ENCODE results near the gene GNMT. TPM values are rescaled to one million over a fixed set of nuclear protein-coding genes. Genes with fewer than 3 reads are reported as not detected.
"Not testable (repeated sequence)": the region's sequence is repeated elsewhere in the genome, so short reads cannot be mapped to it uniquely, and the experiment has no call there.

GNMT gene
- total RNA-seq, 1 donor from 2014 or later: not detected

- no peak for DNase-seq (ENCODE audit: low read depth)
Observed at GRCh38 chr6:42973926-42974325, 13.4 kb downstream of the GNMT start.

DNA sequence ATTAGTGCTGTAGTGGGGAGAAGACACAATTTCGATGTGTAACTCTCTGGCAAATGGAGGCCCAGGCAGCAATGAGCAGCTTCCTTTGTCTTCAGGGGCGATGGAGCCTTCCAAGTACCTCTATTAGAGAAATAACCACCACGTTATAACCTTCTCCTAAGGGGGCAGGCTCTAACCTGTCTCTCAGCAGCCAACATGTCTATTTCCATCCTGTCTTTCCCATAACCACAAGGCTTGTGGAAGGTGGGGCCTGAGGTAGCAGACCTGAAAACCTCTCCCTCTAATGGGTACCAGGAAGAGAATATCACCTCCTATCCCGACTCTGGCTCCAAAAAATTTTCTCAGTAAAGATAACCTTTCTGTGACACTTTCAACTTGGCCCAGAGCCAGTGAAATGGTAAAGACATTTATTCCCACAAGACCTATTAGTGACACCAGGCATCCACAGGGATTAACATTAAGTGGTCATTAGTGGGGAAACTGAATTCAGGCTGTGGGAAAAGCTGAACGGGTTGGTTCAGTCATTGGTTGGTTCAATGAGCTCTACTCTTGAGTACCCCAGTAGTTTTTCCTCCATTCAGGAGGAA is 14.5 kb downstream of the GNMT start:
- DNase-seq (ENCODE audit: low read depth): no peak

DNA sequence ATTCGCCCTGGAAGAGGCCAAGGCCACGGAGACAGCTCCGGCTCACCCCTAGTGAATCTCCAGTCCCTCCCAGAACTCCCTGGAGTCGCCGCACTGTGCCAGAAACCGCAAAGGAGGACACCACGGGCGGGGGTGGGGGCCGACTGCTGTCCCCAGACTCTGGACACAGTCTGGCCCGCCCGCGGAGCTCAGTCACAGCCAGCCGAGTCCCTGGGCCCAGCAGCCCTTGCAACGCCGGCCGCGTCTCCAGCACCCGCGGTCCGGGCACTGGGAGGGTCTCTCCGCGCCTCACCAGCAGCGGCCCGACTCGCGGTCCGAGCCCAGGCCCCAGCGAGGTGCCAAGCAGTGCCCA is 17.9 kb downstream of the GNMT start:
- DNase-seq (ENCODE audit: low read depth): peak; percentile 76

- peak; percentile 84 for DNase-seq (ENCODE audit: low read depth)
Observed at GRCh38 chr6:42978839-42979522, 18.4 kb downstream of the GNMT start, which contains the start of gene PEX6. Gene PEX6, minus strand, starts transcription at chr6:42979181. Its CDS starts 31 bp downstream, at chr6:42979150.

DNA sequence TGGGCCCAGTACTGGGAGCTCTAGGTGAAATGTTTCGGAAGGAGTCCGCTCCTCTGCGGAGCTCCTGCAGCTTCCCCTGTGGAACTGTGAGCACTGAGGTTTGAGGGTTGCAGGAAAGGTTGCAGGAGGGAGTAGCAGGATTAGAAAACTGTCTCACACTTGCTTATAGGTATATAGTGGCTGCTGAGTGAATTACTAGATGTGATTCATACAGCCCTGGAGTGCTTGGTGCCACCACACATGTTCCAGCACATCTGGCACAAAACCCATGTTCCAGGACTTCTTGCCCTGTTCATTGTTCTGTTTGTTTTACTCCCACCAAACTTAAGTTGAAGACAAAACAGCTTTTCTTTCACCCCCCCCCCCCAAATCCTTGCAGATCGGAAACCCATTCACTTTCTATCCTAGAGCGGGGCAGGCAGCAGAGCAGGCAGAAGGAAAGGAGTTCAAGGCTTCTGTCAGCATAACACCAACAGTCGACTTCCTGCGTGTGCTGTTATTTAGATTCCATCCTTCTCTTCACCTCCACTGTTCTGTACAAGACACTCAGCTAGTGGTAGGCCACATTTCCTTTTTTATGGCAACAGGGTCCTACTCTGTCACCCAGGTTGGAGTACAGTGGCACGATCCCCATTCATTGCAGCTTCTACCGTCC is 19.1 kb downstream of the GNMT start:
- DNase-seq (ENCODE audit: low read depth): no peak

DNA sequence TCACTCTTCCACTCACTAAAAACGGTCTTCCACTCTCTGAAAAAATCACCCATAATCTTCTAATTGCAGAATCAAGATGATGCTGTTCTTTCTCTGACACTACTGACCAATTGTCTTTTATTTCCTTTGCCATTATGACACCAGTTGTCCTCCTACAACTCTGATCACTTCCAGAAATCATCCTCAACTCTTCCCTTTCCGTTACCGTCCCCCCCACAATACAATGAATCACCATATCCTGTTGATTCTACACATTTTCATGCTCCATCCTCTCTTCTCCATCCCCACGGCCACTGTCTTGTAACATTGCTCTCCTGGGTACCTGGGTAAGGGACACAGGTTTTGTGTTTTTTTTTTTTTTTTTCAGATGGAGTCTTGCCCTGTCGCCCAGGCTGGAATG is 21.3 kb downstream of the GNMT start:
- DNase-seq (ENCODE audit: low read depth): no peak

GRCh38 chr6:42984001-42984923 is 23.7 kb downstream of the GNMT start, which contains the start of gene PPP2R5D:
Gene PPP2R5D, plus strand, starts transcription at chr6:42984570. Its CDS starts 108 bp downstream, at chr6:42984678.
- DNase-seq (ENCODE audit: low read depth): peak; percentile 100

DNA sequence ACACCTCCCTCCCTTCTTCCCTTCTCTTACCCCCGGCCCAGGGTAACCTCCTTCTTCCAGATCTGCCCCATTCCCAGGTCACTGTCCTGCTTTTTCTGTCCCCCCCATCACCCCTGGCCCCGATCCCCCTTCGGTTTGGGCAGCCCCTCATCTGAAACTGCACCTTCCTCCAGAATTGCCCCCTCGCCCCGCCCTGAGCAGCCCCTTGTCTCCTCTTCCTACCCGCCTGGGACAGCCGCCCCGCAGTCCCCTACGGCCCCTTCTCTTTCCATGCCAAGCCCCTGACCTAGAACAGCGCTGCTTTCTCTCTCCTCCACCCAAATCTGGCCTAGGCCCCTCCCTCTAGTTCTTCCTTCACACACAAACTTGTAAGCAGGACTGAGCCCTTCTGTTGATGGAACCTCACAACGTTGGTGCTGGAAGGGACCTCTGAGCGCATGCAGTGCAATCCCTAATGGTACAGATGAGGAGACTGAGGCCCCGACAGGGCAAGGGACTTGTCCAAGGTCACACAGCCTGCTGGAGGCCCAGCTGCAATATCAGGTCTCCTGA is 24.4 kb downstream of the GNMT start:
- DNase-seq (ENCODE audit: low read depth): peak; percentile 23

DNA sequence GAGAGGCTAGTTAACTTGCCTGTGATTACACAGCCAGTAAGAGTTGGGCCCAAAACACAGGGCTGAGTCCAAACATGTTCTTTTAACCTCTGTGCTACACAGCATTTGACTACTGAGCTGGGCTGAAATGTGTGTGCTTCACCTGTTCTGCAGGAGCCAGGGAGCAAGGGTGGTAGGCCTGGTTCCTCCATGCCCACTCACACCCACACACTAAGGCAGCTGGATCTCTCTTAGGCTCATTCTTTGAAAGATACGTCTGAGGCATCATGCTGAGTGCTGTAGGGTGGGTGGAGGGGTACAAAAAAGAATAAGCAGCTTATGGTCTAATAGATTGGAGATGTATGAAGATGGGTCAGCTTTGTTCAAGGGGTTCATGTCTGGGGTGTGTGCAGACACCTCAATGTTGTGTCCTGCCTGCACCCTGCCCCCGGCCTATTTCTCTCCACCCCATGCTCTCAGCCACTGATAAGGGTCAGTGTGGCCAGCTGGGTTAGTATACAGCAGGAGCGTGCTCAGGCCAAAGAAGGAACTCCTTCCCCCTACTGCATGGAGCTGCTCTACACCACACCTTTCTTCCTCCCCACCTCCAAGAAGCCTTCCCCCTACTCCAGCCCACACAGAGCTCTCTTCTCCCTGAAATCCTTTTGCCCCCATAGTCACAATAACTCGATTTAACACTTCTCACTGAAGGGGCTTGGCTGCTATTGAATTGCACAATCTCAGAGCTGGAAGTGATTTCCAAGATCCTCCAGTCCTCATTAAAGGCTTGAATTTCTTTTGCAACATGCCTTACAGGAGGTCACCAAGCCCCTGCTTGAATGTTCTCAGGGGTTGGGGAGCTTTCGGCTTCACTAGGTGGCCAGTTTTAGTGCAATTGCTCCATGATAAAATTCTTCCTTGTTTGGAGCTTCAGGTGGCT is 27.2 kb downstream of the GNMT start:
- DNase-seq (ENCODE audit: low read depth): no peak

DNA sequence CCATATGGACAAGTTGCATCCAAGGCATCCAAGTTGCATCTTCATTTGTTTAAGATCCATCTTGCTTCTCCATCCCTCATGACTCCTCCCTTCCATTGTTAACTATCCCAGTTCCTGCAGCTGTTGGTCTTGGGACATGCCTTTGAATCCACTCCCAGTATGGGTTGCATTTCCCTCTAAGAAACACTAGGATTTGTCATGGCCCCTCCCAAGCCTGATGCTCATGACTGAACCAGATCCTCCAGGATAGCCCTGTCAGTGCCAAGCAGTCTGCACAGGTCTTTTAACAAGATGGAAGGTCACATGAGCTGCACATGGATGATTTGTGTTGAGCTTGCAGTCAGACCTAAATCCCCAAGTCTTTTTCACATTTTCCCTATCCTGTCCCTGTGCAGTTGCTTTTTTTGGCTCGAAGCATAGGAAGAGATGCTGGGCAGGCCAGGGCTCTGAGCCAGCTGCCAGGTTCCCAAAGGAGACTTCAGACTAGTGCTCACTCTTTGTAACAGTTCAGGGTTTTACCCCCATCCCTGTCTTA is 28.0 kb downstream of the GNMT start:
- peak; percentile 88 for DNase-seq (ENCODE audit: low read depth)

- no peak for DNase-seq (ENCODE audit: low read depth)
Observed at GRCh38 chr6:42989923-42990322, 29.4 kb downstream of the GNMT start.

- DNase-seq (ENCODE audit: low read depth): no peak
Observed at GRCh38 chr6:42993445-42993844, 32.9 kb downstream of the GNMT start.

- no peak for DNase-seq (ENCODE audit: low read depth)
Observed at GRCh38 chr6:42996513-42996912, 36.0 kb downstream of the GNMT start.

DNA sequence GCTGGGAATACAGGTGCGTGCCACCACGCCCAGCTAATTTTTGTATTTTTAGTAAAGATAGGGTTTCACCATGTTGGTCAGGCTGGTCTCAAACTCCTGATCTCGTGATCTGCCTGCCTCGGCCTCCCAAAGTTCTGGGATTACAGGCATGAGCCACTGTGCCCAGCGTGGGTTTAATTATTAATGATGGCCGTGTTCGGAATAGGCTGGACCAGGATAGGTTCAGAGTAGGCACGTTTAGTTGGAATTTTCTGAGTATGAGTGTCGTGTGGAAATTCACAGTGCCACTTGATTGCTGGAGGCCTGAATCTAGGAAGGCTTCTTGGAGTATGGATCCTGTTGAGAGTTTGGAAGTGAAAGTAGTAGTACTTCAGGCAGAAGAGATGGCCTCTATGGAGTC is 37.7 kb downstream of the GNMT start:
- not testable (repeated sequence) for DNase-seq (ENCODE audit: low read depth)

GRCh38 chr6:43001843-43002242 is 41.3 kb downstream of the GNMT start:
- no peak for DNase-seq (ENCODE audit: low read depth)

DNA sequence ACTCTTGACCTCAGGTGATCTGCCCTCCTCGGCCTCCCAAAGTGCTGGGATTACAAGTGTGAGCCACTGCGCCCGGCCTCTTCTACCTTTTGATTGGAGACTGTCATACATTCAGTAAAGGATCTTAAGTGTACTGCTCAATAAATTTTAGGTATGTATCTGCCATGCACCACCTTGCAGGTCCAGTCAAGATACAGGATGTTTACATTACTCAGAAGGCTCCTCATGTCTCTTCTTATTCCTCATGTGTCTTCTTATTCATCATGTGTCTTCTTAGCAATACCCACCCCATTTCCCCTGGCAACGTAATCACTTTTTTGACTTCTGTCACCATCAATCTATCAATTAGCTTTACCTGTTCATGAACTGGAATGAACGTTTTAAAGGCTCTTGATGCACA is 45.3 kb downstream of the GNMT start:
- DNase-seq (ENCODE audit: low read depth): no peak

DNA sequence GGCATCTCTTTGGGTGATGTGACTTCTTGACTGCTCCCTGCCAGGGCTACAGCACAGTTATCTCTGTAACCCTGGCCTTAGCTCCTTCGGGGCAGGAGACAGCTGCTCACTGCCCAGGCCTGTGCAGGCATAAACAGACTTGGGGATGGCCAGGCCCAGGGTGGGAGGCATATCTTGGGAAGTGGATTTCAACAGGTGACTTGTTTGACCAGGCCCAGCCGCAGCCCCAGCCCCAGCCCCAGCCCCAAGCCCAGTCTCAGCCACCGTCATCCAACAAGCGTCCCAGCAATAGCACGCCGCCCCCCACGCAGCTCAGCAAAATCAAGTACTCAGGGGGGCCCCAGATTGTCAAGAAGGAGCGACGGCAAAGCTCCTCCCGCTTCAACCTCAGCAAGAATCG is 45.7 kb downstream of the GNMT start:
- no peak for DNase-seq (ENCODE audit: low read depth)

- no peak for DNase-seq (ENCODE audit: low read depth)
Observed at GRCh38 chr6:43007126-43007525, 46.6 kb downstream of the GNMT start.

- peak; percentile 49 for DNase-seq (ENCODE audit: low read depth)
Observed at GRCh38 chr6:43009124-43009523, 48.6 kb downstream of the GNMT start.

DNA sequence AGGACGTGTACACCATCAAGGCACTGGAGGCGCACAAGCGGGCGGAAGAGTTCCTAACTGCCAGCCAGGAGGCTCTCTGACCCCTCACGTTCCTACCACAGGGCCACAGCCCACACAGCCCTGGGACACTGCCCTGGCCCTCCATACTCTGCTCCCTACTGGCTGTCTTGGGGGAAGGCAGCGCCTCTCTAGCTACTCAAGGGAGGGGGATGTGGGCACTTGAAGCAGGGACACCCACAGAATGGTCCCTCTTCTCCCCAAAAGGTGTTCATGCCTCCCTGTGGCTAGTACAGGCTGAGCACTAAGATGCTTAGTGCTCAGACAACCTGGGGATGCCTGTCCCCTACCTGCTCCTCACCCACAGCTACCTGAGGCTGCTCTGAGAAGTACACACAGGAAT is 50.7 kb downstream of the GNMT start:
- no peak for DNase-seq (ENCODE audit: low read depth)

Data from myocyte (in vitro differentiated cells).